MCF 10A (cell line): Measurements from ENCODE around the gene APBA3. TPM values are rescaled to one million over a fixed set of nuclear protein-coding genes. Genes with fewer than 3 reads are reported as not detected.

Experiments
- BruUV-seq: library from RNA; stranded (reverse); fragments of 400-500 nt; replicated peaks from 2 replicates; lab custom pipeline; 2021; lab: Mats Ljungman, UMichigan
- CTCF ChIA-PET: fragments of 300-600 bp; sonication (Branson Sonifier 250); formaldehyde crosslinking; extraction: SDS; loops from one replicate; lab custom pipeline; 2021; ENCODE audit warnings: antibody characterized with exemption, inconsistent platforms; lab: Yijun Ruan, JAX
- POLR2A ChIA-PET: fragments of 300-600, 350-650 bp; sonication (Branson Sonifier 250); formaldehyde crosslinking; extraction: SDS; loops from one replicate; lab custom pipeline; 2020; ENCODE audit warnings: antibody characterized with exemption, inconsistent platforms; lab: Yijun Ruan, JAX
- DNase-seq: peaks from one replicate; pipeline ENCODE4 v3.0.0-alpha.2; 2018; ENCODE audit not compliant: unreplicated experiment
- H3K27ac Mint-ChIP-seq: one replicate; pipeline ENCODE4 v1.8.0; 2022; ENCODE audit warnings: mild to moderate bottlenecking, low read depth, mixed read lengths; ENCODE audit not compliant: unreplicated experiment
- H3K27me3 Mint-ChIP-seq: one replicate; pipeline ENCODE4 v1.8.0; 2022; ENCODE audit warnings: mixed read lengths; ENCODE audit not compliant: insufficient read depth, unreplicated experiment
- H3K36me3 Mint-ChIP-seq: one replicate; pipeline ENCODE4 v1.8.0; 2022; ENCODE audit warnings: mild to moderate bottlenecking, moderate library complexity, mixed read lengths; ENCODE audit not compliant: insufficient read depth, unreplicated experiment
- H3K4me1 Mint-ChIP-seq: one replicate; pipeline ENCODE4 v1.8.0; 2022; ENCODE audit warnings: mixed read lengths; ENCODE audit not compliant: insufficient read depth, unreplicated experiment
- H3K4me3 Mint-ChIP-seq: one replicate; pipeline ENCODE4 v1.8.0; 2022; ENCODE audit warnings: mild to moderate bottlenecking, moderate library complexity, mixed read lengths; ENCODE audit not compliant: unreplicated experiment
- H3K9me3 Mint-ChIP-seq: one replicate; pipeline ENCODE4 v1.8.0; 2022; ENCODE audit warnings: mixed read lengths; ENCODE audit not compliant: unreplicated experiment
- intact Hi-C: fragments of 100-400 bp; cut with micrococcal nuclease; formaldehyde crosslinking; loops from 2 replicates; pipeline ENCODE4 v1.14.1; 2022
- total RNA-seq: library from RNA; stranded (reverse); gene quantifications from 2 replicates; pipeline ENCODE4 v1.2.3, GENCODE V29; 2022
- TF ChIP-seq, protein P1 (sequence below): fragments of 200-600 bp; IDR thresholded peaks from one replicate; pipeline ENCODE4 v1.8.0; 2022; ENCODE audit warnings: antibody characterized with exemption, mild to moderate bottlenecking; ENCODE audit not compliant: unreplicated experiment

APBA3 gene
- total RNA-seq, 1 experiment from 2014 or later = 22.9 TPM

DNA sequence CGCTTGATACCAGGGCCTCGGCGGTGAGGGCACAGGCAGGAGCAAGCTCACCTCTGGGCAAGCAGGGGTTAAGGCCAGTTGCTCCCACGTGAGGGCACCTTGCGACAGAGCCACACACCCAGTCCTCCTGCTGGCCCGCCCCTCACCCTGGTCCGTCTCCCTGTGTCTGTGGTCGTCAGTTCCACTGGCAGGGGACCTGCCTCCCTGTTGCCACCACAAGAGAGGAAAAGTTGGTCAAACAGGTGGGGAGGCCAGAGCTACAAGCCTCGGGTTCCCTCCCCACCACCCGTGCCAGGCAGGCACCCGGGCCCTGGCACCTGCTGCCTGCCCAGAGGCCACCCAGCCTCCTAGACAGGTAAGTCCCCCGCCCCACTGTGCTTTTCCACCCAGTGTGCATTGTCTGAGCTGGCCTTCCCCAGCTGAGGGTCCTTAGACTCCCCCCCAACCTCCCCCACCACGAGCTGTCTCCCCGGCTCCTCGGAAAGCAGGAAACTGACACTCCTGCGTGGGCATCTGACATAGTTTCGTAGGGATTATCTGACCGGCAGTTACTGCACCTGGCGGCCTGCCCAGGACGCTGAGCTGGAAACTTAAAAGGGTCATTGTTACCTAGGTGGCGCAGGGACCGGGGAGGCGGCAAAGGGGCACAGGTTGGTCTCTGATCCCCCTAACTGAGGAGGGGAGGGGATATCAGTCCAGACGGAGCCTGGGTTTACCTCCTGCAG is 53.1 kb downstream of the APBA3 start, which contains the start of gene TJP3:
Gene TJP3, plus strand, starts transcription at position 178 of the 725 bp plus-strand sequence. CDS start 20,049 bp downstream, outside the sequence.
- no peaks in the 10 kb centered on the region for H3K9me3 Mint-ChIP-seq
- no peaks in the 10 kb centered on the region for H3K36me3 Mint-ChIP-seq
- H3K27me3 Mint-ChIP-seq = no peaks in the 10 kb centered on the region
- peak within 1 kb of the TSS; percentile 55 for H3K4me3 Mint-ChIP-seq
- CTCF ChIA-PET = interaction anchor here (0.5 to 1.0 kb wide), 5 partner anchors 16 to 279 kb away, joined by 3 to 5 read pairs (median 3); no protein-coding TSS in a partner anchor
- intact Hi-C loops = loop anchor here (10.0 kb wide), 1 partner anchor 154 kb away; the partner anchor contains the start of gene MFSD12
- TF ChIP-seq, protein P1, sequence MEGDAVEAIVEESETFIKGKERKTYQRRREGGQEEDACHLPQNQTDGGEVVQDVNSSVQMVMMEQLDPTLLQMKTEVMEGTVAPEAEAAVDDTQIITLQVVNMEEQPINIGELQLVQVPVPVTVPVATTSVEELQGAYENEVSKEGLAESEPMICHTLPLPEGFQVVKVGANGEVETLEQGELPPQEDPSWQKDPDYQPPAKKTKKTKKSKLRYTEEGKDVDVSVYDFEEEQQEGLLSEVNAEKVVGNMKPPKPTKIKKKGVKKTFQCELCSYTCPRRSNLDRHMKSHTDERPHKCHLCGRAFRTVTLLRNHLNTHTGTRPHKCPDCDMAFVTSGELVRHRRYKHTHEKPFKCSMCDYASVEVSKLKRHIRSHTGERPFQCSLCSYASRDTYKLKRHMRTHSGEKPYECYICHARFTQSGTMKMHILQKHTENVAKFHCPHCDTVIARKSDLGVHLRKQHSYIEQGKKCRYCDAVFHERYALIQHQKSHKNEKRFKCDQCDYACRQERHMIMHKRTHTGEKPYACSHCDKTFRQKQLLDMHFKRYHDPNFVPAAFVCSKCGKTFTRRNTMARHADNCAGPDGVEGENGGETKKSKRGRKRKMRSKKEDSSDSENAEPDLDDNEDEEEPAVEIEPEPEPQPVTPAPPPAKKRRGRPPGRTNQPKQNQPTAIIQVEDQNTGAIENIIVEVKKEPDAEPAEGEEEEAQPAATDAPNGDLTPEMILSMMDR = no peak
- H3K4me1 Mint-ChIP-seq = peaks cover 11% of the 10 kb centered on the region
- DNase-seq = peak; percentile 64
- no TSS peak for BruUV-seq
- POLR2A ChIA-PET = interaction anchor here (0.7 to 1.7 kb wide), 4 partner anchors 9 to 118 kb away, joined by 3 to 9 read pairs (median 4); partner anchors contain the start of gene MRPL54
- H3K27ac Mint-ChIP-seq = no peak within 1 kb of the TSS

DNA sequence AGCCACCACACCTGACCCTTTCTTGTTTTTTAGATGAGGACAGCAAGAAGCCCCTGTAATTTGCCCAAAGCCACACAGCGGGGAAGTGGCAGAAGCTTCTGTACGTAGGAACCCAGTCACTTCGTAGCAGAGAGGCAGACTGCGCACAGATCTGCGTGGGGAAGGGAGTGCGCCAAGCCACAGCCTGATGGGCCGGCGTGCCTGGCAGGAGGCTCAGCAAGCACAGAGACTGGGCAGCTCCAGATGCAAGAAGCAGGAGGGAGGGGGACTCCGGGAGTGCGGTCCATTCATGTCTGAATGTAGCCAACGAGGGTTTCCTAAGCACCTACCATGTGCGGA is 53.7 kb downstream of the APBA3 start:
- ChIA-PET POLR2A (interaction anchor here (0.7 kb wide), 1 partner anchor 119 kb away, joined by 5 read pairs; no protein-coding TSS in a partner anchor), CTCF (interaction anchor here (0.7 kb wide), 1 partner anchor 163 kb away, joined by 3 read pairs; no protein-coding TSS in a partner anchor)
- Mint-ChIP-seq H3K36me3 (no peaks in the 10 kb centered on the region), H3K27me3 (no peaks in the 10 kb centered on the region), H3K4me1 (peaks cover 6% of the 10 kb centered on the region), H3K4me3 (no peak overlapping the region), H3K9me3 (no peaks in the 10 kb centered on the region), H3K27ac (no peak overlapping the region)
- TF ChIP-seq, protein P1 = no peak
- intact Hi-C loops = loop anchor here (2.0 to 10.0 kb wide), 2 partner anchors 43 to 153 kb away; partner anchors contain the start of gene MFSD12
- no TSS peak for BruUV-seq
- DNase-seq = no peak

DNA sequence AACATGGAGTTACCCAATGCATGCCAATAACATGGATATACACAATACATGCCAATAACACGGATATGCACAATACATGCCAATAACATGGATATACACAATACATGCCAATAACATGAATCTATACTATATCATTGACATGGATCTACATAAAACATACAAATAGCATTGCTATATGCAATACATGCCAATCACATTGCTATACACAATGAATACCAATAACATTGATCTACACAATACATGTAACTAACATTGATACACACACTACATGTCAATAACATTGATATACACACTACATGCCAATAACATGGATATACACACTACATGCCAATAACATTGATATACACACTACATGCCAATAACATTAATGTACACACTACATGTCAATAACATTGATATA is 60.3 kb downstream of the APBA3 start:
- TF ChIP-seq, protein P1 = no peak
- BruUV-seq = no TSS peak
- DNase-seq = no peak
- Mint-ChIP-seq H3K4me3 (no peak overlapping the region), H3K27ac (no peak overlapping the region), H3K4me1 (no peaks in the 10 kb centered on the region), H3K27me3 (no peaks in the 10 kb centered on the region), H3K9me3 (no peaks in the 10 kb centered on the region), H3K36me3 (no peaks in the 10 kb centered on the region)
- ChIA-PET CTCF (interaction anchor here (1.4 to 1.6 kb wide), 5 partner anchors 8 to 396 kb away, joined by 3 to 5 read pairs (median 4); no protein-coding TSS in a partner anchor), POLR2A (no interaction called here)
- intact Hi-C loops = loop anchor here (10.0 kb wide), 1 partner anchor 146 kb away; the partner anchor contains the start of gene MFSD12

Other genes with a start within 250 kb of the APBA3 start
- 0.49 and 1.0 TPM in 2 replicates for gene TEKTIP1, start 222.5 kb downstream of the APBA3 start, total RNA-seq
- gene MFSD12, start 204.1 kb downstream of the APBA3 start, total RNA-seq = 77.5 and 79.4 TPM in 2 replicates
- 54.7 and 64.7 TPM in 2 replicates for gene HMG20B, start 188.7 kb downstream of the APBA3 start, total RNA-seq
- gene GIPC3, start 176.2 kb downstream of the APBA3 start, total RNA-seq = not detected in 2 replicates
- gene TBXA2R, start 154.8 kb downstream of the APBA3 start, total RNA-seq = not detected in 2 replicates
- gene CACTIN, start 134.9 kb downstream of the APBA3 start, total RNA-seq = 24.7 and 25.1 TPM in 2 replicates
- 13.3 and 15.8 TPM in 2 replicates for gene PIP5K1C, start 61.2 kb downstream of the APBA3 start, total RNA-seq
- 0.69 and 1.6 TPM in 2 replicates for gene TJP3, start 53.3 kb downstream of the APBA3 start, total RNA-seq
- 85.0 and 85.7 TPM in 2 replicates for gene MRPL54, start 990 bp upstream of the APBA3 start, total RNA-seq
- gene RAX2, start 10.5 kb upstream of the APBA3 start, total RNA-seq = not detected in 2 replicates
- gene MATK, start 24.7 kb upstream of the APBA3 start, total RNA-seq = not detected in 2 replicates
- gene ZFR2, start 107.3 kb upstream of the APBA3 start, total RNA-seq = not detected in 2 replicates
- not detected in 2 replicates for gene ATCAY, start 119.0 kb upstream of the APBA3 start, total RNA-seq
- not detected in 2 replicates for gene NMRK2, start 171.4 kb upstream of the APBA3 start, total RNA-seq
- 60.9 and 61.2 TPM in 2 replicates for gene DAPK3, start 209.4 kb upstream of the APBA3 start, total RNA-seq
- 2,296 and 3,126 TPM in 2 replicates for gene EEF2, start 223.8 kb upstream of the APBA3 start, total RNA-seq
- 15.1 and 31.4 TPM in 2 replicates for gene PIAS4, start 246.0 kb upstream of the APBA3 start, total RNA-seq